NCI-H226 (cell line): ENCODE results near the gene UTS2B.

Experiments
- DNase-seq: peaks from one replicate; pipeline ENCODE4 v3.0.0-alpha.2; 2015

Gene UTS2B, protein sequence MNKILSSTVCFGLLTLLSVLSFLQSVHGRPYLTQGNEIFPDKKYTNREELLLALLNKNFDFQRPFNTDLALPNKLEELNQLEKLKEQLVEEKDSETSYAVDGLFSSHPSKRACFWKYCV

GRCh38 chr3:191329654-191330529 is at the start of gene UTS2B:
Gene UTS2B, minus strand, starts transcription at chr3:191330526. Its CDS starts 48,337 bp downstream, at chr3:191282189.
- DNase-seq: no peak

DNA sequence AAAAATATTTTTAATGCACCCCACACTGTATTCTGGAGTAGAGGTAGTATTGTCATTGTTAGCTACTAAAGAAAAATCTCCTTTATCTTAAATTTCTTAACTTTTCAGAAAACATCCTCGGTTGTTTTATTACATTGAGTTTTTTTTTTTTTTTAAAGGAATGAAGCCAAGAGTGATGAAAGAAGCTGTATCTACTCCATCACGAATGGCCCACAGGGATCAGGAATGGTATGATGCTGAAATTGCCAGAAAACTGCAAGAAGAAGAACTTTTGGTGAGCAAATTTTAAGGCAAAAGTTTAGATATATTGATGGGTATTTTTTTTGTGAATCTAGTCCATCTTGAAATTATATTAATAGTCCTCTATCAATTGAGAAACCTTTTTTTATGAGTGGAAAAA is 49.7 kb upstream of the UTS2B start:
- no peak for DNase-seq

DNA sequence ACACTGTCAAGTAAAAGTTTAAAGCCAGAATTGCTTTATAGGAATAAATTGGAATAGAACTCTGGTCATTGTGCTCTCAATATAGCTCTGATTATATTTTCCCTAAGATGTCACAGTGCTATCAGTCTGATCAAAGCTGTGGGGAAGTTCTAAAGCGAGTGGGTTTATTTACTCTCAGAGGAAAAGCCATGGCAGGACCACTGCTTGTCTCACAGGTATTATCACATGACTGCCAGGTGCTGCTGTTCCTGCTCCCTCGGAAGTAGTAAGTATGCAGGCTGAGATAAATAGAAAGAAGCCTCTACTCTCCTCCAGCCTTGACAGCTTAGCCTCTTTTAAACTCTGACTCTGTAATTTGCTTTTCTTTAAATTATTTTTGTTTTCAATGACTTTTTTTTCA is 49.1 kb upstream of the UTS2B start:
- no peak for DNase-seq

DNA sequence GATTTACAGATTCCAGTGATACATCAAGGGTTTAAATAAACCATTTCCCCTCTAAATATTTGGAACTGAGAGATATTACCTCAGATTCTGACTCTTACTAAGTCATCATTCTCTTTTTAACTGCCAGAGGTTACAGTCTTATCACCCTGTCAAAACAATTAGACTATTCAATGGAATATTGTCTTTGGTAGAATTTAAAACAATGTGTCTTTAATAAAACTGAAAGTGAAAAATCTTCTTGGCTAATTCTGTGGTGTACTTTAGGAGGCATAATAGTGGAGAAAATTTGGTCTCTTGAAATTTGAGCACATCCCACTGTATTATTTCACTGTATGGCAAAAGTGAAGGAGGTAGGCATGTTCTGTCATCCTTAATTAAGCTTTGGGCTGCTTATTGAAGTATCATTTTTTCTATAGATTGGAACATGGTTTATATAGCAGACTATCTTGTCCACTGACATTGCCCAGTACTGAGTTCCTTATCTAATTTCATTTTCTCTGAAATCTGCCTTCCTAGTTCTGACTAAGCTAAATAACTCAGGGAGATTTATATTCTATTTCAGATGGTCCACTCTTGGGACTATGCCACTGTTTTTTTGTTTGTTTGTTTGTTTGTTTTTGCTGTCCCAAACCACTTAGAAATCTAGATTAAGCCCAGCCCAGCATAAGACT is 48.0 kb upstream of the UTS2B start:
- DNase-seq: no peak

- no peak for DNase-seq
Observed at GRCh38 chr3:191376516-191377141, 46.3 kb upstream of the UTS2B start.

DNA sequence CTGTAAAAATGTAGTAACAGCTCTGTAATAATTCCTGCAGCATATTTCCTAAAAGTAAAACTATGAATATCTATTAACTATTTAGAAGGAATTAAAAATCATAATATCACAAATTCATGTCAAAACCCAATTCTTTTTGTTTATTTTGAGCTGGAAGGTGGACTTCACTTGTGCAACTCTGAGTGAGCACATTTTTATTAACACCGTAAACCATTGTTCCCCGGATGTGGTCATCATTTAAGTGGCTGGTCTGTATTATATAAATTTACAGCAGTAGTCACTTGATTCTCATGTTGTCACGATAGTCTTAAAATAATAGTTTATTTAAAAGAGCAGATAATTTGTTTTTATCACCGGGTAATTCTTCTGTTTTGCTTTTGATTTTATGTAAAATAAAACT is 43.0 kb upstream of the UTS2B start:
- no peak for DNase-seq

GRCh38 chr3:191372122-191372521 is 41.8 kb upstream of the UTS2B start:
- no peak for DNase-seq

- no peak for DNase-seq
Observed at GRCh38 chr3:191369616-191370010, 39.3 kb upstream of the UTS2B start.

DNA sequence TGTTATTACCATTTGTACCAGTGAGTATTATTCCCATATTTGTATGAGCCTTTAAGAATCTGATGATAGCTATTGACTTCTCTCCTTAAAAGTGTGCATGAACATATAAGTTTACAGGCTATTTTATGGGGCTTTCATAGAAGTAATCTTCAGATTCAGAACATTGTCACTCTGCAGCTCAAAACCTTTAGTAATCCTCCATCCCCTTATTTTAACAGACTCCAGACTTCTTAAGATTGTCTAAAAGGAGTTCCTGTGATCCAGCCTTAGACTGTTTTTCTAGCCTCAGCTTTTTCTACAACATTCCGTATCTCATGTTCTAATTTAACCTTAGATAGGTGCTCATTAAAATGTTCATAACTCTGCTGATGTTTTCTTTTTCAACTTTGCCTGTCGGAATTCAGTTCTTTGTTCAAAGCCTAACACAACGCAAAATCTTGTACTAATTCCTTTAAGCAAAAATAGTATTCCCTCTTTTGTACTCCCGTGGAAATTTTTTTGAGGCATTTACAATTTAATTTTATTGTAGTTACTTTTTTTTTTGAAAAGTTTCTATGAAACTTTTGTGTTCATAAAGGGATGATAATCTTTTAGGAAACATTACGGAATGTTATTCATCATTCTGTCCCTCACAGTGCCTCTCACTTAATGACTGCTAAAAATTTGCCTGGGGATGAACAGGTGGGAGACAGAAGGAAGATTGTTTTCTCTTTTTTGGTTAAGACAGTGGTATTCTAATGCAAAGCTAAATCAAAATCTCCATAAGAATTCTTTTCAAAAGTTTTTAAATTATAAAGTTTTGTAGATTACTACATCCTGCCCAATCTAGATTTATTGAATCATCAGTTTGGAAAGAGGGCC is 38.7 kb upstream of the UTS2B start:
- no peak for DNase-seq

DNA sequence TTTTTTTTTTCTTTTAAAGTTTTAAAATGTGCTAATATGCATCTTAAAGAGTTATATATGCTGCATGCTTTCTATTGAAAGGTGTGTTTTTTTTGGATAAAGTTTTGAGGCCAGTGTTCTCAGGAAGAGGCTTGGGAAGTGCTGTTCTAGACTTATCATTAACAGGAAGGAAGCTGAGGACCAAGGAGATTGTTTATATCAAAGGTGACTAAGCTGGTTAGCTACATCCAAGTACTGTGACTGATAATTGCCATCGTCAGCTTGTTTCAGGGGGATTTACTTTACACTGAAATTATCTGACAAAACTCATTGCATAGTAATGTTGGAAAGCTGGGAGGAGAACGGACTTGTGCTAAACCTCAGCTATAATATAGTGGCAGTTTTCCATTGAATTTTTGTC is 36.3 kb upstream of the UTS2B start:
- DNase-seq: no peak

- DNase-seq: no peak
Observed at GRCh38 chr3:191363221-191363620, 32.9 kb upstream of the UTS2B start.

DNA sequence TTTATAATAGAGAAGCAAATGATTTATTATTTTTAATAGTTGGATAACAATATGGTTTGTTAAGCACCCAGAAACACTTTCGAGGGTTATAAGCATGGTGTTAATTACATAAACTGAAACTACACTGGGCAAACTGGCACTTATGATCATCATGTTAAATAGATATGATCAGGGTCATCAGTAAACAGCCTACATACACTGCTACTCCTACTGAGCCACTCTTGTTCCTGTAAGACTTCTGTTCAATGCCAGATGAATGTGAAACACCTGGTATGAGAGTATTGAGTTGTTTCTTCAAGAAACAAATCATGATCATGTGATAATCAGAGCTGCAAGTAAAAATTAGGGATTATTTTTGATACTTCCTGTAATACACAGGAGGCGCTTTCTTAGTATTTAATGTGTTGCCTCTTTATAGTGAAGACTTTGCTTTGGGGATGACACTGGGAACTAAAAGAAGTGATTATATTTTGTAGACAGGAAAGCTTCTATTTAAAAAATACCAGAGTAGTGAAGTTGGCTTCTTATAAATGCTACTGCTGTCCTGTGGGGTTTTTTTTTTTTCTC is 32.3 kb upstream of the UTS2B start:
- no peak for DNase-seq

GRCh38 chr3:191362037-191362436 is 31.7 kb upstream of the UTS2B start:
- DNase-seq: no peak

DNA sequence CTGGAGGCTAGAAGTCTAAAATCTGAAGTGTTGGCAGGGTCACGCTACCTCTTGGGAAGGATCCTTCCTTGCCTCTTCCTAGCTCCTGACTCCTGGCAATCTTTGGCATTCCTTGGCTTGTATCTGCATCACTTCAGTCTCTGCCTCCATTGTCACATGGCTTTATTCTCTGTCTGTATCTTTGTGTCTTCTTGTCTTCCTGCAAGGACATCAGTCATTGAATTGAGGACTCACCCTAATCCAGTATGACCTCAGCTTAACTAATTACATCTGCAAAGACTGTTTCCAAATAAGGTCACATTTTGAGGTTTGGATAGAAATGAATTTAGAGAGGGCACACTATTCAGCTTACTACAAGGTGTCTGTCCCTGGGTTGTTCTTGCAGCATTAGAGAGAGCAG is 31.1 kb upstream of the UTS2B start:
- DNase-seq: no peak

GRCh38 chr3:191360620-191361019 is 30.3 kb upstream of the UTS2B start:
- DNase-seq: no peak

DNA sequence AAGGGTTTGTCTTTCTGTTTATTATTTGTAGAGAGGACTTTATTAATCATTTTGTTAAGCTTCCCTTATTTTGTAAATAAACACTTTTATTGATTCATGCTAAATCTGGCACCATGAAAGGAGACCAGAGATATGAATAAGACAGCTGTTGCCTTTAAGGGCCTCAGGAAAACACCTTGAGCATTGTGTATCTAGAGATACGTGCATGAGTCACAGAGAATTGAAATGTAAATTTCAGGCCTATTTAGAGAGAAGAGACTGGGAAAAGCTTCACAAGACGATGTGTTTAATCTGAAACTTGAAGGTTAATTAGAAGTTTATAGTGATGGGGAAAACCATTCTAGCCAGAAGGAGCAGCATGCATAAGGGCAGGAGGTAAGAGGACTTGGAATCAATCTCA is 28.6 kb upstream of the UTS2B start:
- DNase-seq: no peak

- no peak for DNase-seq
Observed at GRCh38 chr3:191357909-191358308, 27.6 kb upstream of the UTS2B start.

DNA sequence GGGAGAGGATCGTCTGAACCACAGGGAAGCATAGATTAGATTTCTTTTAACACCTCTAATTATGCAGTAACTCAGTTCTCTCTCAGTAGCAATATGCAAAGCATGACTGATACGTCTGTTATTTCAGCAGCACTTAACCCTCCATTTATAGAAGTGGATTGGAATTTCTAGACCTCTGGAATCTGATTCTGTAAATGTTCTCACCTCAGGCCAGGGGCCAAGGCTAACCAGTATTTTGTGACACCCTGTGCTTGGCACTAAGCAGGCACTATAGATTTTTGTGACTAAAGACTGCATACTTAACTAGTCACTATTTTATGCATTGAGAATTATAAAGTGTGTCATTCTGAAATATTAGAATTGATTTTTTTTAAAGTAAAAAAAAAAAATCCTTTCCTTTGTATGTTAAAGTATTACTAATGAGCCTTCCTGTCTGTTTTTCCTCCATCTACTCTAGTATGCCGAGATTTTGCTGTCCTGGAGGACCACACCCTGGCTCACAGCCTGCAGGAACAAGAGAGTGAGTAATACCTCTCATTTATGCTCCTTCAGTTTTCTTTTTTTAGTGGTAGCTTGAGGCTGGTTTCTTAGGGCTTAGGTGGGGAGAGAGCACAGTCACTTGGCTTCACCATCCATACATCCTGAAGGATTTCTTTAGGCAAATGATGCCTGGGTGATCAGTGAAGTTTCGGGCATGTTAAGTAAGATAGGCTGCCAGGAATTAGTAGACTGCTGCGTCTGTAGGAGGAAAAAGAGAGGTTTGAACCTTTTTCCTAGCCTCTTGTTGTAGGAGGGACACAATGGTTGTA is 26.5 kb upstream of the UTS2B start:
- DNase-seq: peak; percentile 79

DNA sequence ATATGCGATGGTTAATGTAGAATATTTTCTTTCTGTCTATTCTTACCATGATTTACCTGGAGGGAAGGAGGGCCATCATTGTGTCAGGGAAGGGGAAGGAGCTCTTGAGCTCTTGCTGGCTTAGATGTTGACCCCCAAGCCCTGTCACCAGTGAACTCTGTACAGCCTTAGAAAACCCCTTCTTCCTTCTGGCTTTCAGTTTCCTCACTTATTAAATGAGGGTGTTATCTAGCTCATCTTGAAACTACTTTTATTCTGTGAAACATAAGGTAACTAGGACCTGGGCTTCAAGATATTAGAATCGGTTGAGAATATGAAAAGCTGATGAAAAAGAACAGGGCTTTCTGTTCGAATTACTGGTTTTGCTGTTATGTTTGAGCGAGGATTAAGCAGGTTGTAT is 25.1 kb upstream of the UTS2B start:
- DNase-seq: no peak

GRCh38 chr3:191353022-191353777 is 22.9 kb upstream of the UTS2B start:
- DNase-seq: no peak

- no peak for DNase-seq
Observed at GRCh38 chr3:191352014-191352413, 21.7 kb upstream of the UTS2B start.
